Loucy (cell line): Measurements from ENCODE around the gene SMO.

ENCODE experiments used
- H2AFZ ChIP-seq: fragments of 200-600 bp; sonication (generic); 2 replicates; pipeline ENCODE4 v1.6.0; 2016; ENCODE audit warnings: antibody characterized with exemption, mild to moderate bottlenecking, low read length, moderate library complexity
- H3F3A ChIP-seq: fragments of 200-600 bp; 2 replicates; pipeline ENCODE4 v1.6.0; 2016; ENCODE audit warnings: antibody characterized with exemption, low read depth, mild to moderate bottlenecking
- H3K27me3 ChIP-seq: fragments of 200-600 bp; sonication (generic); 2 replicates; pipeline ENCODE4 v1.6.1; 2014; ENCODE audit warnings: low read length, mild to moderate bottlenecking; ENCODE audit not compliant: insufficient read depth, poor library complexity, severe bottlenecking
- H3K36me3 ChIP-seq: fragments of 200-600 bp; sonication (generic); 2 replicates; pipeline ENCODE4 v1.6.1; 2016; ENCODE audit warnings: low read length; ENCODE audit not compliant: insufficient read depth
- H3K4me1 ChIP-seq: fragments of 200-600 bp; sonication (generic); 2 replicates; pipeline ENCODE4 v1.5.1; 2014; ENCODE audit warnings: low read length, mild to moderate bottlenecking; ENCODE audit not compliant: insufficient read depth, poor library complexity, severe bottlenecking
- H3K4me2 ChIP-seq: fragments of 200-600 bp; sonication (generic); 2 replicates; pipeline ENCODE4 v1.6.0; 2014; ENCODE audit warnings: antibody characterized with exemption, low read length, low read depth, mild to moderate bottlenecking; ENCODE audit not compliant: poor library complexity, severe bottlenecking
- H3K4me3 ChIP-seq: fragments of 200-600 bp; sonication (generic); 2 replicates; pipeline ENCODE4 v1.5.1; 2014; ENCODE audit warnings: low read length, mild to moderate bottlenecking, mixed read lengths; ENCODE audit not compliant: poor library complexity, severe bottlenecking
- H3K79me2 ChIP-seq: fragments of 200-600 bp; sonication (generic); 2 replicates; pipeline ENCODE4 v1.6.1; 2014; ENCODE audit warnings: low read length; ENCODE audit not compliant: insufficient read depth
- H3K9ac ChIP-seq: fragments of 200-600 bp; sonication (generic); 2 replicates; pipeline ENCODE4 v1.6.0; 2014; ENCODE audit warnings: mild to moderate bottlenecking, low read depth, low read length, moderate library complexity; ENCODE audit not compliant: poor library complexity, severe bottlenecking
- H3K9me2 ChIP-seq: fragments of 200-600 bp; sonication (generic); replicated peaks from 2 replicates; pipeline ENCODE4 v1.6.1; 2016; ENCODE audit warnings: low read depth, low read length, mixed read lengths
- H3K9me3 ChIP-seq: fragments of 200-600 bp; sonication (generic); 2 replicates; pipeline ENCODE4 v1.6.1; 2014; ENCODE audit warnings: mild to moderate bottlenecking, antibody characterized with exemption, low read length, low read depth; ENCODE audit not compliant: insufficient read depth
- H4K20me1 ChIP-seq: fragments of 200-600 bp; sonication (generic); 2 replicates; pipeline ENCODE4 v1.6.0; 2014; ENCODE audit warnings: antibody characterized with exemption, low read length, mild to moderate bottlenecking; ENCODE audit not compliant: insufficient read depth, poor library complexity, severe bottlenecking
- EZH2phosphoT487 ChIP-seq: fragments of 200-600 bp; IDR thresholded peaks from 2 replicates; pipeline ENCODE4 v1.6.1; 2018; ENCODE audit warnings: antibody characterized with exemption, mild to moderate bottlenecking, moderate library complexity, borderline replicate concordance
- TF ChIP-seq, protein P1 (sequence below): fragments of 200-600 bp; sonication (generic); conservative IDR thresholded peaks from 2 replicates; pipeline ENCODE4 v1.5.1; 2014; ENCODE audit warnings: mild to moderate bottlenecking, antibody characterized with exemption, low read length

The SMO gene

DNA sequence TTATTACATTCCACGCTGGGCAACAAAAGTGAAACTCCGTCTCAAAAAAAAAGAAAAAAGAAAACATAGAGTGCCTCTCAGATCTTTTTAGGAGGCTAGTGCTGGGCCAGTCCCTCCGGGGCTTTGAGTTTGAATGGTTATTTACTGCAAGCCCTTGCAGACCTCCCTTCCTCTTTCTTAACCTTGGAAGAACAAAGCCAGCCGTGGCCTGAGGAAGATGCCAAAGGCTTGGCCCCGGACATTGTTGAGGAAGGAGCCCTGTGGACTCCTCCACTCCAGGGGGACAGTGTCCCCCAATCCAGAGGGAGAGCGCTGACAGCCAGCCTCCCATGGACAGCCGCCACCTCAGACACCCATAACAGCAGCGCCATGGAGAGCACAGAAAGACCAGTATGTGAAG is 38.9 kb upstream of the SMO start:
- no peak overlapping the region for H3K4me3 ChIP-seq
- no peaks in the 10 kb centered on the region for H3K9me2 ChIP-seq
- no peaks in the 10 kb centered on the region for H4K20me1 ChIP-seq
- TF ChIP-seq, protein P1, sequence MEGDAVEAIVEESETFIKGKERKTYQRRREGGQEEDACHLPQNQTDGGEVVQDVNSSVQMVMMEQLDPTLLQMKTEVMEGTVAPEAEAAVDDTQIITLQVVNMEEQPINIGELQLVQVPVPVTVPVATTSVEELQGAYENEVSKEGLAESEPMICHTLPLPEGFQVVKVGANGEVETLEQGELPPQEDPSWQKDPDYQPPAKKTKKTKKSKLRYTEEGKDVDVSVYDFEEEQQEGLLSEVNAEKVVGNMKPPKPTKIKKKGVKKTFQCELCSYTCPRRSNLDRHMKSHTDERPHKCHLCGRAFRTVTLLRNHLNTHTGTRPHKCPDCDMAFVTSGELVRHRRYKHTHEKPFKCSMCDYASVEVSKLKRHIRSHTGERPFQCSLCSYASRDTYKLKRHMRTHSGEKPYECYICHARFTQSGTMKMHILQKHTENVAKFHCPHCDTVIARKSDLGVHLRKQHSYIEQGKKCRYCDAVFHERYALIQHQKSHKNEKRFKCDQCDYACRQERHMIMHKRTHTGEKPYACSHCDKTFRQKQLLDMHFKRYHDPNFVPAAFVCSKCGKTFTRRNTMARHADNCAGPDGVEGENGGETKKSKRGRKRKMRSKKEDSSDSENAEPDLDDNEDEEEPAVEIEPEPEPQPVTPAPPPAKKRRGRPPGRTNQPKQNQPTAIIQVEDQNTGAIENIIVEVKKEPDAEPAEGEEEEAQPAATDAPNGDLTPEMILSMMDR: no peak
- TF ChIP-seq EZH2phosphoT487: no peak
- no peak overlapping the region for H2AFZ ChIP-seq
- H3K4me1 ChIP-seq: peaks cover 12% of the 10 kb centered on the region
- H3F3A ChIP-seq: no peaks in the 10 kb centered on the region
- H3K4me2 ChIP-seq: no peak overlapping the region
- no peaks in the 10 kb centered on the region for H3K27me3 ChIP-seq
- H3K9me3 ChIP-seq: no peaks in the 10 kb centered on the region
- H3K36me3 ChIP-seq: no peaks in the 10 kb centered on the region
- no peak overlapping the region for H3K9ac ChIP-seq
- H3K79me2 ChIP-seq: no peaks in the 10 kb centered on the region

DNA sequence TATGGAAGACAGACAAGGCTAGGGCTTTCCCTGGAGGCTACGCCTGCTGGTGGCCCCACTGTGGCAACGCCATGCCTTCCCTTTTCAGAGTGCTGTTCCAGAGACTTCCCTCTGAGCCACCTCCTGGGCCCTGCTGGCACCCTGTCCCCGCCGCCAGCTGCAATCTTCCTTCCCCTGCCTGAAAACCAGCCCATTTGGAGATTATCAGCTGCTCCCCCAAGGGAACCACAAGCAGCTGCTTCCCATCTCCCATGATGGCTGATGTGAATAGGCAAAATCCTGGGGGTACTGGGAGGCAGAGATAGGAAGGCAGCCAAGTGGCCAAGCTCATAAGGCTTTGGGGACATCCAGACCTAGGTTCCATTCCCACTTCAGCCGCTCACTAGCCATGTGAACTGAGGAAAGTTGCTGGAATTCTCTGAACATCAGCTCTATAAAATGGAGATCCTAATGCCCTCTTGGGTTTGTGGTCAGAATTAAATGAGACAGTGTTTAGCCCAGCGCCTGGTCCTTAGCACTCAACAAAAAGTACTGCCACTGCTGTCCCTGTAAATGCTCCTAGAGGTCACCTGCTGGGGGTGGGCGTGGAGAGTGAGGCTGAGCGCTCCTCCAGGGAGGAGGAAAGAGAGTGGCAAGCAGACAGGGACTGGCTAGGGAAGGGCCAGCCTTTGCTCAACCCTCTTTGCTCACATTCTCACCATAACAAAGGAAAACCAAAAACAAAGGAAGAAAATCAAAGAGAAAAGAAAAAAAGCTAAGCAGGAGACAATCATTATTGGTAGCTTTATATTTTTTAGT is 38.0 kb upstream of the SMO start:
- Histone ChIP-seq H3K4me3 (no peak overlapping the region), H3K9me3 (no peaks in the 10 kb centered on the region), H3K4me2 (no peak overlapping the region)

DNA sequence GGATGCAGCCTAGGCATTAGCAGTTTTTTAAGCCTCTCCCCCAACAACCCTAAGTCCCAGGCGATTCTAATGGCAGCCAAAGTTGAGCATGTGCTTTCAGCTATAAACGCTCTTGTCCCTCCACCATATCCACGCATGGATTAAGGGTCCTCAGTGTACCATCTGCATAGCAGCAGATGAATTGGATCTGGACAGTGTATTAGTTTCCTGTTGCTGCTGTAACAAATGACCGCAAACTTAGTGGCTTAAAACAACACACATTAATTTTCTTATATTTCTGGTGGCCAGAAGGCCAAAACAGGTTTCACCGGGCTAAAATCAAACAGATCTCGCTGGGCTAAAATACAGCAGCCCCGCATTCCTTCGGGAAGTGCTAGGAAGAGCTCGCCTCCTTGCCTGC is 30.8 kb upstream of the SMO start:
- Histone ChIP-seq H3K4me2 (no peak overlapping the region), H2AFZ (no peak overlapping the region), H3K4me3 (no peak overlapping the region), H3K27me3 (no peaks in the 10 kb centered on the region), H4K20me1 (no peaks in the 10 kb centered on the region), H3F3A (no peaks in the 10 kb centered on the region), H3K9me2 (no peaks in the 10 kb centered on the region), H3K79me2 (no peaks in the 10 kb centered on the region), H3K4me1 (no peaks in the 10 kb centered on the region), H3K36me3 (no peaks in the 10 kb centered on the region), H3K9me3 (no peaks in the 10 kb centered on the region), H3K9ac (no peak overlapping the region)
- no peak for TF ChIP-seq EZH2phosphoT487
- TF ChIP-seq, protein P1: no peak

More for the DNA sequence above, 38.0 kb upstream of the SMO start:
- H3K79me2 ChIP-seq: no peaks in the 10 kb centered on the region
- H3K27me3 ChIP-seq: no peaks in the 10 kb centered on the region
- H4K20me1 ChIP-seq: no peaks in the 10 kb centered on the region
- H3K36me3 ChIP-seq: no peaks in the 10 kb centered on the region
- no peaks in the 10 kb centered on the region for H3K9me2 ChIP-seq
- H3K9ac ChIP-seq: no peak overlapping the region
- no peak overlapping the region for H2AFZ ChIP-seq
- TF ChIP-seq, protein P1: no peak
- TF ChIP-seq EZH2phosphoT487: no peak
- peaks cover 7% of the 10 kb centered on the region for H3K4me1 ChIP-seq
- no peaks in the 10 kb centered on the region for H3F3A ChIP-seq
